Measurements from ENCODE around the gene PGAP3. TPM values are rescaled to one million over a fixed set of nuclear protein-coding genes. Genes with fewer than 3 reads are reported as not detected.

The PGAP3 gene
- total RNA-seq, 1 donor: 10.9 TPM

DNA sequence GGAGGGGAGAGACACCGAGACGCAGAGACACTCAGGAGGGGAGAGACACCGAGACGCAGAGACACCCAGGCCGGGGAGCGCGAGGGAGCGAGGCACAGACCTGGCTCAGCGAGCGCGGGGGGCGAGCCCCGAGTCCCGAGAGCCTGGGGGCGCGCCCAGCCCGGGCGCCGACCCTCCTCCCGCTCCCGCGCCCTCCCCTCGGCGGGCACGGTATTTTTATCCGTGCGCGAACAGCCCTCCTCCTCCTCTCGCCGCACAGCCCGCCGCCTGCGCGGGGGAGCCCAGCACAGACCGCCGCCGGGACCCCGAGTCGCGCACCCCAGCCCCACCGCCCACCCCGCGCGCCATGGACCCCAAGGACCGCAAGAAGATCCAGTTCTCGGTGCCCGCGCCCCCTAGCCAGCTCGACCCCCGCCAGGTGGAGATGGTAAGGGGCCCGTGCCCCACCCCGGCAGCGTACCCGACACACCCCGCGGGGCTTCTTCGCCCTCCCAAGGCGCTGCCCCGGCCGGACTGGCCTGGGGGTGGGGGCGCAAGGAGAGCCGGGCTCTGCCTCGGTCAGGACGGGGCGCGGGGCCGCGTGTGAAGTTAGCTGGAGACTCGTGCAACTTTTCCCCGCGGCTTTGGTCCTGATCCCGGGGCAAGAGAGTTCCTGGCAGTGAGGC lies 60.7 kb downstream of the PGAP3 start:
- Histone ChIP-seq H4K20me1 (ENCODE audit: insufficient read depth, low read length) (peaks cover 4% of the 10 kb centered on the region), H3K4me2 (ENCODE audit: insufficient read depth, low read length) (no peak overlapping the region), H3K79me2 (ENCODE audit: insufficient read depth, low read length) (no peaks in the 10 kb centered on the region), H2AFZ (ENCODE audit: low read length) (no peak overlapping the region), H3K4me3 (ENCODE audit: insufficient read depth, low read length) (no peak overlapping the region), H3K36me3 (ENCODE audit: insufficient read depth, low read length) (no peaks in the 10 kb centered on the region), H3K9me3 (ENCODE audit: low read depth, low read length) (no peaks in the 10 kb centered on the region), H3K4me1 (ENCODE audit: insufficient read depth, low read length) (peaks cover 3% of the 10 kb centered on the region), H3K27me3 (ENCODE audit: insufficient read depth, low read length) (peaks cover 76% of the 10 kb centered on the region), H3K27ac (ENCODE audit: low read depth, low read length) (no peak overlapping the region)
- TF ChIP-seq, protein P1, sequence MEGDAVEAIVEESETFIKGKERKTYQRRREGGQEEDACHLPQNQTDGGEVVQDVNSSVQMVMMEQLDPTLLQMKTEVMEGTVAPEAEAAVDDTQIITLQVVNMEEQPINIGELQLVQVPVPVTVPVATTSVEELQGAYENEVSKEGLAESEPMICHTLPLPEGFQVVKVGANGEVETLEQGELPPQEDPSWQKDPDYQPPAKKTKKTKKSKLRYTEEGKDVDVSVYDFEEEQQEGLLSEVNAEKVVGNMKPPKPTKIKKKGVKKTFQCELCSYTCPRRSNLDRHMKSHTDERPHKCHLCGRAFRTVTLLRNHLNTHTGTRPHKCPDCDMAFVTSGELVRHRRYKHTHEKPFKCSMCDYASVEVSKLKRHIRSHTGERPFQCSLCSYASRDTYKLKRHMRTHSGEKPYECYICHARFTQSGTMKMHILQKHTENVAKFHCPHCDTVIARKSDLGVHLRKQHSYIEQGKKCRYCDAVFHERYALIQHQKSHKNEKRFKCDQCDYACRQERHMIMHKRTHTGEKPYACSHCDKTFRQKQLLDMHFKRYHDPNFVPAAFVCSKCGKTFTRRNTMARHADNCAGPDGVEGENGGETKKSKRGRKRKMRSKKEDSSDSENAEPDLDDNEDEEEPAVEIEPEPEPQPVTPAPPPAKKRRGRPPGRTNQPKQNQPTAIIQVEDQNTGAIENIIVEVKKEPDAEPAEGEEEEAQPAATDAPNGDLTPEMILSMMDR (IDR thresholded peaks at IDR 0.05; ENCODE audit: extremely low read depth, low read depth, low read length): no peak
- DNase-seq (ENCODE audit: insufficient read length, low spot score, missing footprints): no peak

DNA sequence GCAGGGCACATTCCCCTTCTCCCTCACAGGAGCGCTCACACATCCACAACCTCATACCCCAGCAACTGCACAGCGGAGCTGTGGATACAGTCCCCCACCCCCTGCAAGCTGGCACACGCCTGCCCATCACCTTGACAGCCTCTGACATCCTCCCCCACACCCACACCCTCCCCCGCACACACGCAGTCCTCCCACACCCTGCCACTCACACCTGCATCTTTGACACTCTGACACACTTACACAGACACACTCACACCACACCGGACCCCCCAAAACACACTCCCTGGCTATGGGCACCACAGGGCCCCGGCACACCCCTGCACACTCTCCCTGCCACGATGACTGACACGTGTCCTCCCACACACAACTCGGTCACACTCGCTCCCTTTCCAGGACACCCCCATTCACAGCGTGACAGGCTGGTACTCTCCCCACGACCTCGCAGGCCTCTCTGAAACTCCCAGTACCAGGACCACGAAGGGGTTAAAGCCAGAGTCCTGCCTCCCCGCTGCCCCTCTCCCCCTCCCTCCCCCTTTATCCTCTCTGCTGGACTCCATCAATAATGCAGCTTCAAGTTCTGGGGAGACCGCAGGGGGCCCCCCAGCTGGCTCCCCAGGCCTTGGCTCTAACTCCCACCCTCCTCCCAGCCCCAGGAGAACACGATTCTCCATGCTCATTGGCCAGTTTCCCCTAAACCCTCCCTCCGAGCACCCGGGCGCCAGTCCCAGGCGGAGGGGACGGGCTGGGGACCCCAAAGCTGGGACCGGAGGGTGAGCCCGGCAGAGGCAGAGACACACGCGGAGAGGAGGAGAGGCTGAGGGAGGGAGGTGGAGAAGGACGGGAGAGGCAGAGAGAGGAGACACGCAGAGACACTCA lies 61.4 kb downstream of the PGAP3 start, which contains the start of gene PPP1R1B:
TSS of gene PPP1R1B (plus strand) at position 782 of the 876 bp plus-strand sequence. CDS start 441 bp downstream, outside the sequence.
- TF ChIP-seq, protein P1 (IDR thresholded peaks at IDR 0.05; ENCODE audit: extremely low read depth, low read depth, low read length): no peak
- no peak for DNase-seq (ENCODE audit: insufficient read length, low spot score, missing footprints)
- no peaks in the 10 kb centered on the region for H3K36me3 ChIP-seq (ENCODE audit: insufficient read depth, low read length)
- H4K20me1 ChIP-seq (ENCODE audit: insufficient read depth, low read length): peaks cover 4% of the 10 kb centered on the region
- no peak within 1 kb of the TSS for H3K4me2 ChIP-seq (ENCODE audit: insufficient read depth, low read length)
- H3K79me2 ChIP-seq (ENCODE audit: insufficient read depth, low read length): no peaks in the 10 kb centered on the region
- no peaks in the 10 kb centered on the region for H3K9me3 ChIP-seq (ENCODE audit: low read depth, low read length)
- H3K27me3 ChIP-seq (ENCODE audit: insufficient read depth, low read length): peaks cover 69% of the 10 kb centered on the region
- no peak within 1 kb of the TSS for H2AFZ ChIP-seq (ENCODE audit: low read length)
- no peak within 1 kb of the TSS for H3K4me3 ChIP-seq (ENCODE audit: insufficient read depth, low read length)
- peaks cover 5% of the 10 kb centered on the region for H3K4me1 ChIP-seq (ENCODE audit: insufficient read depth, low read length)
- H3K27ac ChIP-seq (ENCODE audit: low read depth, low read length): no peak within 1 kb of the TSS

DNA sequence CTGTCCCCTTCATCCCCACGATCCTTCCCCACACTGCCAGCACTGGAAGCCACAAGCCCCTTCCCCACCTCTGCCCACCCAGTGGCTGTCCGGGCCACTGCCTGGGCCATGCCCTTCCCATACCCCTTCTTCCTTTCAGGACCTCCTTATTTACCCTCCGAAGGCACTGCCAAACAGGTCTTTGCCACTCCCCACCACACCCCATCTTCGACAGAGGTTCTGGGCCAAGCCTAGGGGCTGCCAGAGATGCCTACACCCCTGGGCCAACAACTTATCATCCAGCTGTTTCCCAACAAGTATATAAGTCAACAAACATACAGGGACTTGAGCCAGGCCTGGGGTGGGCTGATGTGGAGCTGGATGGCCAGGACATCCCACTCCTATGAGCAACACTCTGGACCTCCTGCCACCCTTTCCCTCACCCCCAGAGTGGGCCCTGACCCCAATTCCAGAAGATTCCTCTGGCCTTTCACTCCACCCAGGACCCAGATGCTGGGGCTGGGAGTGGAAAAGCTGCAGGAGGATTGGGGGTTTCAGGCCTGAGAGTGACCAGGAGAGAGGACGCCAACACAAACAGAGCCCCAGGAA lies 62.6 kb downstream of the PGAP3 start:
- Histone ChIP-seq H2AFZ (ENCODE audit: low read length) (no peak overlapping the region), H3K79me2 (ENCODE audit: insufficient read depth, low read length) (no peaks in the 10 kb centered on the region), H3K27me3 (ENCODE audit: insufficient read depth, low read length) (peaks cover 64% of the 10 kb centered on the region), H3K4me3 (ENCODE audit: insufficient read depth, low read length) (no peak overlapping the region), H3K27ac (ENCODE audit: low read depth, low read length) (no peak overlapping the region), H3K9me3 (ENCODE audit: low read depth, low read length) (no peaks in the 10 kb centered on the region), H3K4me1 (ENCODE audit: insufficient read depth, low read length) (peaks cover 5% of the 10 kb centered on the region), H3K4me2 (ENCODE audit: insufficient read depth, low read length) (no peak overlapping the region), H3K36me3 (ENCODE audit: insufficient read depth, low read length) (no peaks in the 10 kb centered on the region), H4K20me1 (ENCODE audit: insufficient read depth, low read length) (peaks cover 4% of the 10 kb centered on the region)
- DNase-seq (ENCODE audit: insufficient read length, low spot score, missing footprints): no peak
- TF ChIP-seq, protein P1 (IDR thresholded peaks at IDR 0.05; ENCODE audit: extremely low read depth, low read depth, low read length): no peak

Data from osteoblast (primary cell).